NCI-H1930 (cell line): Measurements from ENCODE around the gene BTG3.

Experiments used
- DNase-seq, 2 experiments: peaks; one replicate each; lab custom pipeline; 2025; lab: John Stamatoyannopoulos, UW

The BTG3 gene

GRCh38 chr21:17585875-17586450 is 26.7 kb downstream of the BTG3 start:
- no peak for DNase-seq

- no peak for DNase-seq
These were observed 28.8 kb downstream of the BTG3 start for GRCh38 chr21:17583898-17584297.

- DNase-seq, result no peak
These were observed 32.4 kb downstream of the BTG3 start for GRCh38 chr21:17580319-17580718.

GRCh38 chr21:17578876-17579275 is 33.8 kb downstream of the BTG3 start:
- no peak for DNase-seq

- no peak for DNase-seq
These were observed 34.5 kb downstream of the BTG3 start for GRCh38 chr21:17578162-17578561.

- DNase-seq, result no peak
These were observed 35.0 kb downstream of the BTG3 start for GRCh38 chr21:17577701-17578100.

GRCh38 chr21:17576080-17576835 is 36.4 kb downstream of the BTG3 start:
- no peak for DNase-seq

- DNase-seq, result no peak
These were observed 37.6 kb downstream of the BTG3 start for GRCh38 chr21:17575076-17575475.

- no peak for DNase-seq
These were observed 40.3 kb downstream of the BTG3 start for GRCh38 chr21:17572431-17572830.

GRCh38 chr21:17570786-17571185 is 41.9 kb downstream of the BTG3 start:
- no peak for DNase-seq

GRCh38 chr21:17560377-17561025 is 52.2 kb downstream of the BTG3 start:
- DNase-seq, result no peak

- no peak for DNase-seq
These were observed 57.8 kb downstream of the BTG3 start for GRCh38 chr21:17554679-17555465.

GRCh38 chr21:17554120-17554519 is 58.6 kb downstream of the BTG3 start:
- no peak for DNase-seq

- no peak for DNase-seq
These were observed 60.3 kb downstream of the BTG3 start for GRCh38 chr21:17552410-17552809.

GRCh38 chr21:17550671-17551308 is 61.9 kb downstream of the BTG3 start:
- DNase-seq, result no peak

GRCh38 chr21:17548262-17548661 is 64.4 kb downstream of the BTG3 start:
- DNase-seq, result no peak

GRCh38 chr21:17545007-17545406 is 67.7 kb downstream of the BTG3 start:
- no peak for DNase-seq
